Measurements from ENCODE around the gene NFATC1.

The NFATC1 gene

DNA sequence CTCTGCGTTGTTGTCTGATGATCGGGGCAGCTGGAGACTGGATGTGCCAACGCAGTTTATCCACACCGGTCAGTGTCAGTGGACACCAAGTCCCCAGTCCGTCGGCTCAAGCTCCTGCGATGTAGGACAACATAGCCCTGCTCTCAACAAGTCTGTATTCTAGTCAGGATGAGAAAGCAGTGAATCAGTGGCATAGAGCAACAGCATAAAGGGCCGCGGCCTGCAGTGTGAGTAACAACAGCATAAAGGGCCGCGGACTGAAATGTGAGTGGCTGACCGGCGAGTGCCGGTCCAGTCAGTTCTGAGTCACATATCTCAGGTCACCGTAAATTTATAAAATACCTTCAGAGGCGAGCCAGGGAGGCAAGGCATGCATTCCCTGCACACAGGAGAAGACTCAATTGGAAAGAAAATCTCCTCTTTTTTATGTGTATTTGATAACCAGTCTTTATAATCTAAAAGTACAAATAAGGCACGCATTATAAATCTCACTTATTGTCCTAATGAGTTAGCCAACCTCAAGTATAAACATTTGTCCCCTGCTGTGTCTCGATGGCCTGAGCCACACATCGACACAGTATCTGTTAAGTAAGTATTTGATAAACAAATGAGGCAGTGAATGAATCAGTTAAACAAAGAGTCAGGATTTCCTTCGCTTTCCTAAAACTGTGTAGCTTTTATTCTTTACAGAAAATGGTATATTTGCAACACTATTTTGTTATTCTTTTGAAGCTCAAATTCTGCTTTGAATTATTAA, 33.8 kb upstream of the NFATC1 start:
- no peak overlapping the region for H2AFZ ChIP-seq
- H3K4me3 ChIP-seq (ENCODE audit: low read depth, low read length) = no peak overlapping the region
- H3K79me2 ChIP-seq = no peaks in the 10 kb centered on the region
- H3K4me1 ChIP-seq = no peaks in the 10 kb centered on the region
- no peak overlapping the region for H3K9ac ChIP-seq
- no peak for TF ChIP-seq CTCF (IDR thresholded peaks at IDR 0.05)
- H3K36me3 ChIP-seq (ENCODE audit: control insufficient read depth, insufficient read depth, low read length) = no peaks in the 10 kb centered on the region
- H3K9me3 ChIP-seq (ENCODE audit: control insufficient read depth, low read length) = no peaks in the 10 kb centered on the region
- H3K27ac ChIP-seq = no peak overlapping the region
- no peak overlapping the region for H3K4me2 ChIP-seq (ENCODE audit: low read length)
- H3K27me3 ChIP-seq (ENCODE audit: control insufficient read depth, insufficient read depth, low read length) = no peaks in the 10 kb centered on the region

DNA sequence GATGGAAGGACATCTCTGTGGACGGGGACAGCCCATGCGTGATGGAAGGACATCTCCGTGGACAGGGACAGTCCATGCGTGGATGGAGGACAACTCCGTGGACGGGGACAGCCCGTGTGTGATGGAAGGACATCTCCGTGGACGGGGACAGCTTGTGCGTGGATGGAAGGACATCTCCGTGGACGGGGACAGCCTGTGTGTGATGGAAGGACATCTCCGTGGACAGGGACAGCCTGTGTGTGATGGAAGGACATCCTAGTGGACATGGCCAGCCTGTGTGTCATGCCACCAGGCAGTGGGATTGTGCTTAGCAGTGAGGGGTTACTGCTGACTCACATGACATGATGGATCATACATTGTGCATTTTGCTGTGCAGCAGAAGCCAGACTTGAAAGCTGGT, 30.0 kb upstream of the NFATC1 start:
- Histone ChIP-seq H3K36me3 (ENCODE audit: control insufficient read depth, insufficient read depth, low read length) (no peaks in the 10 kb centered on the region), H3K4me1 (no peaks in the 10 kb centered on the region), H3K9ac (no peak overlapping the region), H3K4me3 (ENCODE audit: low read depth, low read length) (no peak overlapping the region), H3K27me3 (ENCODE audit: control insufficient read depth, insufficient read depth, low read length) (no peaks in the 10 kb centered on the region), H3K27ac (no peak overlapping the region), H3K4me2 (ENCODE audit: low read length) (no peak overlapping the region), H3K9me3 (ENCODE audit: control insufficient read depth, low read length) (no peaks in the 10 kb centered on the region), H3K79me2 (no peaks in the 10 kb centered on the region), H2AFZ (no peak overlapping the region)
- no peak for TF ChIP-seq CTCF (IDR thresholded peaks at IDR 0.05)

- H3K4me3 ChIP-seq (ENCODE audit: low read depth, low read length) = no peak overlapping the region
- TF ChIP-seq CTCF (IDR thresholded peaks at IDR 0.05) = no peak
Measured at GRCh38 chr18:79366177-79367094, 29.3 kb upstream of the NFATC1 start.

GRCh38 chr18:79367480-79367879, 28.2 kb upstream of the NFATC1 start:
- Histone ChIP-seq H3K4me3 (ENCODE audit: low read depth, low read length) (no peak overlapping the region), H3K4me1 (no peaks in the 10 kb centered on the region), H3K27ac (no peak overlapping the region), H3K4me2 (ENCODE audit: low read length) (no peak overlapping the region), H3K27me3 (ENCODE audit: control insufficient read depth, insufficient read depth, low read length) (no peaks in the 10 kb centered on the region), H2AFZ (no peak overlapping the region), H3K79me2 (no peaks in the 10 kb centered on the region), H3K36me3 (ENCODE audit: control insufficient read depth, insufficient read depth, low read length) (no peaks in the 10 kb centered on the region), H3K9ac (no peak overlapping the region), H3K9me3 (ENCODE audit: control insufficient read depth, low read length) (no peaks in the 10 kb centered on the region)
- no peak for TF ChIP-seq CTCF (IDR thresholded peaks at IDR 0.05)

More at GRCh38 chr18:79366177-79367094, 29.3 kb upstream of the NFATC1 start:
- Histone ChIP-seq H3K36me3 (ENCODE audit: control insufficient read depth, insufficient read depth, low read length) (no peaks in the 10 kb centered on the region), H3K27ac (no peak overlapping the region), H3K9me3 (ENCODE audit: control insufficient read depth, low read length) (no peaks in the 10 kb centered on the region), H3K4me2 (ENCODE audit: low read length) (no peak overlapping the region), H2AFZ (no peak overlapping the region), H3K27me3 (ENCODE audit: control insufficient read depth, insufficient read depth, low read length) (no peaks in the 10 kb centered on the region), H3K4me1 (no peaks in the 10 kb centered on the region), H3K79me2 (no peaks in the 10 kb centered on the region), H3K9ac (no peak overlapping the region)

Data from parathyroid adenoma (tissue), 2 donors.